Esophagus muscularis mucosa (tissue), 3 donors: Measurements from ENCODE around the gene PDZK1IP1.

ENCODE experiments used
- CTCF ChIP-seq, 3 experiments: fragments of 200-600 bp in 2 of 3; fragments of 450-650 bp in 1 of 3; sonication (generic) in 2 of 3; IDR thresholded peaks; one replicate each; pipeline ENCODE4 v1.5.1; 2017 to 2019; ENCODE audit warnings: antibody characterized with exemption in 3 of 3, mild to moderate bottlenecking in 2 of 3, moderate library complexity in 1 of 3
- POLR2A ChIP-seq: fragments of 450-650 bp; IDR thresholded peaks from one replicate; pipeline ENCODE4 v1.6.1; 2017; ENCODE audit warnings: antibody characterized with exemption, moderate library complexity, mild to moderate bottlenecking, low read depth
- POLR2AphosphoS5 ChIP-seq, 2 donors: sonication (generic); formaldehyde crosslinking; IDR thresholded peaks; one replicate each; pipeline ENCODE4 v1.6.1; 2017; ENCODE audit warnings: antibody characterized with exemption in 2 of 2

DNA sequence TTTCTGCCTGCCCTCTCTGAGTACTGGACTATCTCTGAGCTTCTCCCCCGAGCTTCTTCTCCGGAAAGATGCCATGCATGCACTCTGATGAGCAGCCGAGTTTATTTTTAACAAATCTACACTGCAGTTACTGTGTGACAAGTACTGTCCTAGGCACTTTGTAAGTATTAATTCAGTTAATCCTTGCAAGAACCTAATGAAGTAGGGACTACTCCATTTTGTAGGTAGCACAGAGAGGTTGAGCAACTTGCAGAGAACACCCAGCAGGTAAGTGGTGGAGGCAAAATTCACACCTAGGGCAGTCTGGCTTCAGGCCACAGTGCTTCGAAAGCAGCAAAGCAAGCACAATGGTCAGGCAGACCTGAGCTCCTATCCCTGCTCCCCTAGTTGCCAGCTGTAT, 46.0 kb upstream of the PDZK1IP1 start:
- no peak for TF ChIP-seq POLR2AphosphoS5 (IDR thresholded peaks at IDR 0.05)
- TF ChIP-seq CTCF (IDR thresholded peaks at IDR 0.05) = no peak
- TF ChIP-seq POLR2A = no peak
